Parathyroid adenoma (tissue), 2 donors: ENCODE data around the gene SBF2.
"Not testable (repeated sequence)": the region's sequence is repeated elsewhere in the genome, so short reads cannot be mapped to it uniquely, and the experiment has no call there.

ENCODE experiments used
- H2AFZ ChIP-seq: fragments of 300-600 bp; sonication (generic); one replicate; pipeline ENCODE4 v1.7.0; 2017; ENCODE audit warnings: antibody characterized with exemption, mild to moderate bottlenecking
- H3K27ac ChIP-seq: fragments of 300-600 bp; sonication (generic); one replicate; pipeline ENCODE4 v1.7.0; 2017
- H3K27me3 ChIP-seq: fragments of 300-600 bp; sonication (generic); one replicate; pipeline ENCODE4 v1.7.0; 2017; ENCODE audit warnings: low read length; ENCODE audit not compliant: control insufficient read depth, insufficient read depth
- H3K36me3 ChIP-seq: fragments of 300-600 bp; sonication (generic); one replicate; pipeline ENCODE4 v1.7.0; 2017; ENCODE audit warnings: low read length; ENCODE audit not compliant: control insufficient read depth, insufficient read depth
- H3K4me1 ChIP-seq: fragments of 300-600 bp; sonication (generic); one replicate; pipeline ENCODE4 v1.7.0; 2017; ENCODE audit warnings: control low read depth
- H3K4me2 ChIP-seq: fragments of 300-600 bp; sonication (generic); one replicate; pipeline ENCODE4 v1.7.0; 2017; ENCODE audit warnings: low read length
- H3K4me3 ChIP-seq: fragments of 300-600 bp; sonication (generic); one replicate; pipeline ENCODE4 v1.7.0; 2017; ENCODE audit warnings: low read depth, low read length
- H3K79me2 ChIP-seq: fragments of 300-600 bp; sonication (generic); one replicate; pipeline ENCODE4 v1.7.0; 2017; ENCODE audit warnings: control low read depth
- H3K9ac ChIP-seq: fragments of 300-600 bp; sonication (generic); one replicate; pipeline ENCODE4 v1.7.0; 2017; ENCODE audit warnings: mild to moderate bottlenecking
- H3K9me3 ChIP-seq: fragments of 300-600 bp; sonication (generic); one replicate; pipeline ENCODE4 v1.7.0; 2017; ENCODE audit warnings: low read length; ENCODE audit not compliant: control insufficient read depth
- TF ChIP-seq, protein P1 (sequence below): fragments of 300-600 bp; sonication (generic); IDR thresholded peaks from one replicate; pipeline ENCODE4 v1.7.0; 2017; ENCODE audit warnings: antibody characterized with exemption, mild to moderate bottlenecking
- donor health status: primary hyperparathyroidism.

SBF2 gene

DNA sequence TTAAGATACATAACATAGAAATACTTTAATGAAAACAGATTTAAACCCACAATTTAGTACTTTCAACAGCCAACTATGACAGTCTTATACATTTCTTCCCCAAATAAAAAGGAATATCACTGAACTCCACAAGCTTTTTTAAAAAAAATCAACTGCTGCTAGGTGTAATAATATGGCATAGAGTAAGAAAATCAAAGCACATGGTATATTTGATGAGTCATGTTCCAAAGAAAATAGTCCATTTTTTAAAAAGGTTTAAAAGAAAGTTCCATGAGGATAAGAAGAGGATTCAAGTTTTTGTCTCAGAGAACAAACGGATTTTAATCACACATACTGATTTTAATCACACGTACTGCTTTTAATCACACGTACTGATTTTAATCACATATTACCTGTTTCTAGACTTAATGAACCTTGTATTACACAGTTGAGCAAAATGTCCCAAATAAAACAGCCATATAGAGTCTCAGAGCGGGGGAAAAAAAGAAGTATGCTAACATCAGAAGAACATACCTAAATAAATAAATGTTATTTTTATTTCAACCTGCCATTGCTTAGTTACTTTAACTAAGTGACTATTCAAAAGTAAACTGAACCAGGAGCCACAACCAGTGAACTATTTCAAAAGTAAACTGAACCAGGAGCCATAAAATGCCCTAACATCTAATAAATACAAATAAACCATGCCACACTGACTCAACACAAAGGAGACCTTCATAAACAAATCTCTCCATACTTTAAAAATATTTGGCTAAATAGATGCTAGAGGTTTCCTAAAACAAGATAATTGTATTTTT is 198.4 kb downstream of the SBF2 start:
- H3K4me1 ChIP-seq = no peaks in the 10 kb centered on the region
- H3K27me3 ChIP-seq = no peaks in the 10 kb centered on the region
- no peak overlapping the region for H3K27ac ChIP-seq
- no peaks in the 10 kb centered on the region for H3K36me3 ChIP-seq
- no peaks in the 10 kb centered on the region for H3K9me3 ChIP-seq
- H3K4me3 ChIP-seq = no peak overlapping the region
- H3K79me2 ChIP-seq = peaks cover 2% of the 10 kb centered on the region
- no peak overlapping the region for H3K9ac ChIP-seq
- TF ChIP-seq, protein P1, sequence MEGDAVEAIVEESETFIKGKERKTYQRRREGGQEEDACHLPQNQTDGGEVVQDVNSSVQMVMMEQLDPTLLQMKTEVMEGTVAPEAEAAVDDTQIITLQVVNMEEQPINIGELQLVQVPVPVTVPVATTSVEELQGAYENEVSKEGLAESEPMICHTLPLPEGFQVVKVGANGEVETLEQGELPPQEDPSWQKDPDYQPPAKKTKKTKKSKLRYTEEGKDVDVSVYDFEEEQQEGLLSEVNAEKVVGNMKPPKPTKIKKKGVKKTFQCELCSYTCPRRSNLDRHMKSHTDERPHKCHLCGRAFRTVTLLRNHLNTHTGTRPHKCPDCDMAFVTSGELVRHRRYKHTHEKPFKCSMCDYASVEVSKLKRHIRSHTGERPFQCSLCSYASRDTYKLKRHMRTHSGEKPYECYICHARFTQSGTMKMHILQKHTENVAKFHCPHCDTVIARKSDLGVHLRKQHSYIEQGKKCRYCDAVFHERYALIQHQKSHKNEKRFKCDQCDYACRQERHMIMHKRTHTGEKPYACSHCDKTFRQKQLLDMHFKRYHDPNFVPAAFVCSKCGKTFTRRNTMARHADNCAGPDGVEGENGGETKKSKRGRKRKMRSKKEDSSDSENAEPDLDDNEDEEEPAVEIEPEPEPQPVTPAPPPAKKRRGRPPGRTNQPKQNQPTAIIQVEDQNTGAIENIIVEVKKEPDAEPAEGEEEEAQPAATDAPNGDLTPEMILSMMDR = no peak
- H2AFZ ChIP-seq = no peak overlapping the region
- no peak overlapping the region for H3K4me2 ChIP-seq

- Histone ChIP-seq H3K9ac (no peak overlapping the region), H3K4me2 (no peak overlapping the region), H2AFZ (no peak overlapping the region), H3K79me2 (no peaks in the 10 kb centered on the region), H3K27ac (no peak overlapping the region), H3K27me3 (no peaks in the 10 kb centered on the region), H3K4me3 (no peak overlapping the region), H3K4me1 (no peaks in the 10 kb centered on the region), H3K9me3 (no peaks in the 10 kb centered on the region), H3K36me3 (no peaks in the 10 kb centered on the region)
- TF ChIP-seq, protein P1 = no peak
Measured at GRCh38 chr11:10092426-10092825, 201.6 kb downstream of the SBF2 start.

GRCh38 chr11:10091314-10092045 is 202.5 kb downstream of the SBF2 start:
- H3K4me2 ChIP-seq = no peak overlapping the region
- no peaks in the 10 kb centered on the region for H3K36me3 ChIP-seq
- H3K79me2 ChIP-seq = no peaks in the 10 kb centered on the region
- no peaks in the 10 kb centered on the region for H3K9me3 ChIP-seq
- no peak overlapping the region for H3K4me3 ChIP-seq
- no peaks in the 10 kb centered on the region for H3K4me1 ChIP-seq
- TF ChIP-seq, protein P1 = no peak
- H3K9ac ChIP-seq = no peak overlapping the region
- no peak overlapping the region for H3K27ac ChIP-seq
- H3K27me3 ChIP-seq = no peaks in the 10 kb centered on the region
- H2AFZ ChIP-seq = no peak overlapping the region

- not testable (repeated sequence) for H3K4me2 ChIP-seq, H3K27me3 ChIP-seq, H3K4me1 ChIP-seq, H3K9me3 ChIP-seq, H3K27ac ChIP-seq, H3K4me3 ChIP-seq, H3K36me3 ChIP-seq, H3K79me2 ChIP-seq, H2AFZ ChIP-seq, H3K9ac ChIP-seq
Measured at GRCh38 chr11:10087923-10088225, 206.1 kb downstream of the SBF2 start.

- Histone ChIP-seq H3K9ac (no peak overlapping the region), H3K4me3 (no peak overlapping the region), H3K79me2 (peaks cover 3% of the 10 kb centered on the region), H3K4me2 (no peak overlapping the region), H3K36me3 (no peaks in the 10 kb centered on the region), H3K9me3 (no peaks in the 10 kb centered on the region), H2AFZ (no peak overlapping the region), H3K27ac (no peak overlapping the region), H3K27me3 (no peaks in the 10 kb centered on the region), H3K4me1 (no peaks in the 10 kb centered on the region)
- TF ChIP-seq, protein P1 = no peak
Measured at GRCh38 chr11:10087186-10087922, 206.7 kb downstream of the SBF2 start.
